GM19328 (cell line): Measurements from ENCODE around the gene QPCT.

ENCODE experiments used
- ATAC-seq: cut with Tn5 transposase; IDR thresholded peaks from one replicate; pipeline ENCODE4 v1.9.1; 2021; ENCODE audit warnings: mild to moderate bottlenecking, moderate library complexity; ENCODE audit not compliant: unreplicated experiment

Gene QPCT

GRCh38 chr2:37324786-37325624 lies 19.4 kb upstream of the QPCT start, which contains the start of gene PRKD3:
Gene PRKD3 (minus strand): TSS chr2:37324833. CDS start chr2:37316524, 8,309 bp downstream.
- ATAC-seq, result peak; percentile 74

GRCh38 chr2:37325625-37326071 lies 18.8 kb upstream of the QPCT start:
- ATAC-seq, result no peak

DNA sequence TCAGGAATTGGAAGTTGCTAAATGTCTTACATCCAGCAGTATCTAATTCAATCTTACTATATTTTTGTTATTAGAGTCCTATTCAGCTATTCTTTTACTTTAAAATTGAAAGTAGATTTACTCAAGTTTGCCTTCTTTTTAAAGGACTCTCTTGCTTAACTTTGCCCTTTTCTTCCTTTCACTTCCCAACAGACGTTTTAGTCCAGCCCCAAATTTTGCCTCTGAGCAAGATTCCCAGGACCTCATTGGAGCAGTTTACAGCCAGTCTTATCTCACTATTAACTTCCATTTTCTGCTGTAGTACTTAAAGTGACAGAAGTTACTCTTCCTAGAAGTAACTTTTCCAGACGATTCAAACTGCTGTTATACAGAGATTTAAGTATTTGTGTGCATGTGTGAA lies 18.1 kb upstream of the QPCT start:
- no peak for ATAC-seq

- ATAC-seq, result no peak
These were observed 17.4 kb upstream of the QPCT start for GRCh38 chr2:37326866-37327634.

DNA sequence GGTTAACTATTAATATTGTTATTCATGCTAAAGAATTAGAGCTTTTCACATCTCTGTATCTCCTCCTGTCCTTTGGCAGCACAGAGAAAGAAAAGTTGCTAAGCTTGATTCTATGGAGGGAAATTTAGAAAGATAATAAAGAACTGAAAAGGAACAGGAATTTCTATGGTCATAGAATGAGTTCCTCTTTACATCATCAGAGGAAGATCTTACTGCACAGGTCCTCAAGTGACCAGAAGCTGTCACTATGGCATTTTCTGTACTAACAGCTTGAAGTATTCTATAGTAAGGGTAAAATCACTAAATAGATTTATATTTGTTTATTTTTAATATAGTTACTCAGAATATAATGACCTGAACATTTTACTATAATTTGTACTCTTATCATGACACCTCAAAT lies 13.7 kb upstream of the QPCT start:
- ATAC-seq, result no peak

DNA sequence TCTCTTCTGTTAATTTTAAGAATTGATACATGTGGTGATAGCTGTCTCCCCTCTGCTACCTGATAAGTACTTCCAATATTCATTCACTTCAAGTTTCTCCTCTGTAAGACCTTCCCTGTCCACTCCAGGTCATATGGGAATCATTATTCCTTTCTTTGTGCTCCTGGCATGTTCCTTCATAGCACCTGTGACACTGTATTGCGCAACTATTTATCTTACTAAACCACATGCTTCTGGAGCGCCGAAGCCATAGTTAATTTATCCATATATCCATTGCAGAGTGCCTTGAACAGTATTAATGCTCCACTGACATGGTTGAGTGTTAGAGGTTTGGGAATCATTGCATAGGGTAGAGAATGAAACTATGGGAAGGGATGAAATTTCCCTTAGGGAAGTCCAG lies 11.9 kb upstream of the QPCT start:
- ATAC-seq, result no peak

- no peak for ATAC-seq
These were observed 11.2 kb upstream of the QPCT start for GRCh38 chr2:37333256-37333655.

GRCh38 chr2:37335604-37336003 lies 8.8 kb upstream of the QPCT start:
- ATAC-seq, result no peak

DNA sequence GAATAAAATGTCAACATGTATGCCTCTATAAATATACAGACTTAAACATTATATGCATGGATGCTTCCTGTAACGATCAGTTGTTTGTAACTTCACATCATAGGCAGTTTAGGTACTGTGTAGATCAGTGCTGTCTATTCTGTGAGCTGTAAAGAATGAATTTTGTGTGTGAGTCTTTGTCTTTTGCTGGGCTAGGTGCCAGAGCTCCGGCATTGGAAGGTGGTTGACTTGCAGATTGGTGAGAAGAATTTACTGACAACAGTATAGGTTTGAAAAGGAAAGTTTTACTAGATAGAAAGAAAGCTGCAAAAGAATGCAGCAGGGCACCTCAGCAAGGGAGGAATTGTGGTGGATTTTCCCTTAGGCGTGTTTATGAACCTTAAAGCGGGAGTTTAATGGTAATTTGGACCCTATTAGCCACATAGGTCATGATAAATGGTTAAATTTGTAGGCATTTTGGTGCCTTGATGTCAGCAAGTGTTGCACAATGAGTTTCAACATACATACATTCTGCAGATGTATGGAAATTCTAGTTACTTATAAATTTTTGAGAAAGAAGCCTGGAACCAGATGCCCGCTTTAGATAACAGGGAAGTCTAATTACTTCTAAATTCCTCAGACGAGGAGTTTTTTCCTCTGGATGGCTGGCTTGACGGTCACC lies 6.7 kb upstream of the QPCT start:
- ATAC-seq, result no peak

DNA sequence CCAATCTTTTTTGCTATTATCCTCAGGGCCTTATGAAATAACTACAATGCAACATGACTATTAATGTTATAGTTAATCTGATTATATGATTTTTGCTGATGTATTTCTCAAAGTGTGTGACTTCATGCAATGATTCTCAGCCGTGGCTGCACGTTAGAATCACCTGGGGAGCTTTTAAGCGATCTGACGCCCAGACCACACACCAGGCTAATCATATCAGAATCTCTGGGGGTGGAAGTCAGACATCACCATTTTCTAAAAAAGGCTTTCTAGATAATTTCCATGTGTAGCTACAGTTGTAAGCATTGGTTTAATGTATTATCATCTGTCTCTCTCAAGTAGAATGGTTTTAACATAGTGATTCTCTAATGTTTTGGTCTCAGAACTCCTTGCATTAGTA lies 5.5 kb upstream of the QPCT start:
- ATAC-seq, result no peak

- no peak for ATAC-seq
These were observed 3.8 kb upstream of the QPCT start for GRCh38 chr2:37340637-37341036.

- ATAC-seq, result no peak
These were observed 1.7 kb upstream of the QPCT start for GRCh38 chr2:37342591-37343220.

DNA sequence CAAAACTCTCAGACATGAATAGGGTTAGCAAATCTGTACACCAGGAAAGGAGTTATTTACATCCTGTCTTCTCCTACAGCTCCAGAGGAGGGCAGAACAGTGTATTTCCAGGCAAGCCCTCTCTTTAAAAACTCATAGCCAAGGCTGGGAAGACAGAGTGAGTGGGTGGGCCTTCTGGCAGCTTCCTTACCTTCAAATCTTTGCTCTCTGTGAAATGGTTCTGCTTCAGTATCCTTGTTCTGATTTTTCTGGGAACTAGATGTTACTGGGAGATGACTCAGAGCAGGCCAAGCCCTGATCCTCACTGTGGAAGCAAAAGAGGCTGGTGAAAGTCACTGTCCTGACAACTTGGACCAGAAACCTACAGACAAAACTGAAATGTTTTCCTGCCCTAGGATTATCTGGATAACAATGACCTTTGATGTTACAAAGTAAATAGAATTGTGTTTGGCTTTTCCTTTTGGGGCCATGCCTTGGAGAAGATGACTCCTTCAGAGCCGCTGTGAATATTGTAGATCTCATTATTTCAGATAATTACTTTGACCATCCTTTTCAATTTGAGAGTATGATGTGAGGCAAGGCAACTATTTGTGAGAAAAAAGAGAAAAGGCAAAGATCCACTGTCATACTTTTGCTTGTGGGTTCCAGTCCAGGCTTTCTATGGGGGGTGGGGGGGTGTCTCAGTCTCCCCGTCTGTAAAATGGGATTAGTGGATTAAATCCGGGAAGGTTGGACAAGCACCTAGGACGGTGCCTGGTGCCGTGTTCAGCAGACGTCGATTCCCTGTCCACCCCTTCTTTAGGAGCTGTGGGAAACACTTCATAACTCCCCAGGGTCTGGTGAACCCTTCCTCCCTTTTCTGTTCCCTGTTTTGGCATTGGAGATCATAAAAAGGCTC lies 644 bp upstream of the QPCT start:
- ATAC-seq, result no peak

GRCh38 chr2:37348155-37348554 lies 3.7 kb downstream of the QPCT start:
- no peak for ATAC-seq

DNA sequence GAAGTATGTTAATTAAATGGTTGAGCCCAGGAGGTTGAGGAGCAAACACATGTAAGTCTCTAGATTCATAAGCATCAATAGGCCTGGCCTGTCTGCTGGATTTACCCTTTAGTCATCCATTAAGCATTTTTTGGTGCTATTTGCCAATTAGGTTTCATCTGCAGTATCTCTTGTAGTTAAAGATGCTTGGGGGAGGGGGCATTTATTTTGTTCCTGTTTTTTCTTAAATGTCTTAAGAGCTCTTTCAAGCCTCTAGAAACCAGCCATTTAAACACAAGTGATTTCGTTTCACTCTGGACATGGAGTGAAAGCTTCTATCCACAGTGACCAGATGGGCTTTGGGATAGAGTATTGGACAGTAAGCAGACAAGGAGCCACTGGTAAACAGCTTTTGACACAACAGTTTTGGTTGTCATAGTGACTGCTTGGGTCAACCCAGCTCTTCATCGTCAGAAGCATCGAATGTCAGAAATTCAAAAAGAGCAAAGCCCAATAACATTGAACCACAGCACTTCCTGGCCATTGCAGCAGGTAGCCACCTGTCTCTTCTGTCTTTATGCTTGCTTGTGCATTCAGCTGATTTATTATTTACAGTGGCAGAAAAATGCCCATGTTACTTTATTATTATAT lies 4.9 kb downstream of the QPCT start:
- no peak for ATAC-seq

GRCh38 chr2:37350034-37350433 lies 5.6 kb downstream of the QPCT start:
- no peak for ATAC-seq

- ATAC-seq, result no peak
These were observed 10.1 kb downstream of the QPCT start for GRCh38 chr2:37354531-37354930.

DNA sequence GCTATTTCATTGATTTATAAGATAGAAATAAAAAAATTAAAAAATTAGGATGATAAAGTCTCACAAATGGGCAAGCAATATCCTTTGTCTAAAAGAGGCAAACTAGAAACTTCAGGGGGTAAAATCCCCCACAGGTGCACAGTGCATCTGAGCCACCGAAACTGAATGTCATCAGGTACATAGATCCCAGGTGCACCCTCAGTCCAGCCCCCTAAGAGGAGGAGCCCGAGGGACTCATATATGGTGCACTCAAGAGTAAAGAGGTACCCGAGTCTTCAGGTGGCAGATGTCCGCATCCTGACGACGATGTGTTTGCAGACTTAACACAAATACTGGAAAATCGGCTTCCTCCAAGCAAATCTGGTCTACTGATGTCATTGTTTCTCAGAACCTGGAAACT lies 11.3 kb downstream of the QPCT start:
- ATAC-seq, result no peak

- ATAC-seq, result no peak
These were observed 11.9 kb downstream of the QPCT start for GRCh38 chr2:37356299-37356698.

- no peak for ATAC-seq
These were observed 12.6 kb downstream of the QPCT start for GRCh38 chr2:37357069-37357468.
